Thyroid gland (tissue), 4 donors: ENCODE measurements around the gene MED20. TPM values are rescaled to one million over a fixed set of nuclear protein-coding genes. Genes with fewer than 3 reads are reported as not detected.

Source experiments
- DNase-seq, 2 donors: peaks; one replicate each; pipeline ENCODE4 v3.0.0-alpha.2; 2019
- H3K27ac ChIP-seq, 3 donors: fragments of 200-600 bp; sonication (generic); 1 replicate in 2 of 3; 2 replicates in 1 of 3; pipeline ENCODE4 v1.5.1; 2016 to 2019; ENCODE audit warnings: mild to moderate bottlenecking in 1 of 3, moderate library complexity in 1 of 3
- H3K27me3 ChIP-seq: fragments of 200-600 bp; sonication (generic); one replicate; pipeline ENCODE4 v1.5.1; 2019
- H3K36me3 ChIP-seq, 2 donors: fragments of 200-600 bp; sonication (generic); one replicate each; pipeline ENCODE4 v1.5.1; 2016 to 2019
- H3K4me1 ChIP-seq, 2 donors: fragments of 200-600 bp; sonication (generic); one replicate each; pipeline ENCODE4 v1.5.1; 2017 to 2019
- H3K4me3 ChIP-seq, 3 donors: fragments of 200-600 bp; sonication (generic); replicated peaks in 1 of 3; 1 replicate in 2 of 3; 2 replicates in 1 of 3; pipeline ENCODE4 v1.5.1; 2016; ENCODE audit warnings: mild to moderate bottlenecking in 1 of 3
- H3K9me3 ChIP-seq: fragments of 200-600 bp; sonication (generic); one replicate; pipeline ENCODE4 v1.5.1; 2017
- CTCF ChIP-seq, 6 experiments: fragments of 200-600 bp in 3 of 6; fragments of 450-650 bp in 3 of 6; sonication (generic) in 3 of 6; IDR thresholded peaks; one replicate each; pipeline ENCODE4 v1.5.1; 2016 to 2019; ENCODE audit warnings: antibody characterized with exemption in 6 of 6, mild to moderate bottlenecking in 2 of 6, inconsistent platforms in 1 of 6, moderate library complexity in 1 of 6
- POLR2A ChIP-seq, 2 donors: fragments of 450-650 bp; IDR thresholded peaks; one replicate each; pipeline ENCODE4 v1.6.1; 2017; ENCODE audit warnings: antibody characterized with exemption in 2 of 2, mild to moderate bottlenecking in 2 of 2, moderate library complexity in 1 of 2
- WGBS, 2 donors: methylation state at CpG; one replicate each; pipeline ENCODE4 v1.1.5; 2017; 5-methylcytosine and 5-hydroxymethylcytosine counted together
- intact Hi-C: fragments of 100-400 bp; cut with DNase I; formaldehyde crosslinking; loops from one replicate; pipeline ENCODE4 v1.15.1; 2023
- total RNA-seq, 4 donors: library from RNA; depleted of rRNA; stranded (reverse); fragments of >200 nt; gene quantifications; one replicate each; pipeline ENCODE4 v1.2.3, GENCODE V29; 2016

The MED20 gene
- total RNA-seq, 4 donors from 2014 or later = 20.6 to 27.1 (median 24.3) TPM

GRCh38 chr6:41966214-41966920 is 45.4 kb upstream of the MED20 start:
- intact Hi-C loops = no loop called here
- no peak overlapping the region for H3K4me3 ChIP-seq
- peaks cover 3 to 5% of the 10 kb centered on the region in 2 donors for H3K4me1 ChIP-seq
- DNase-seq = no peak
- WGBS, 2 donors = 76 to 84% methylated on average over 4 to 5 of the region's 5 CpGs
- no peaks in the 10 kb centered on the region for H3K36me3 ChIP-seq
- no peaks in the 10 kb centered on the region for H3K27me3 ChIP-seq
- TF ChIP-seq POLR2A (IDR thresholded peaks at IDR 0.05) = no peak
- TF ChIP-seq CTCF (IDR thresholded peaks at IDR 0.05) = no peak
- no peaks in the 10 kb centered on the region for H3K9me3 ChIP-seq
- no peak overlapping the region for H3K27ac ChIP-seq

GRCh38 chr6:41965429-41966213 is 44.7 kb upstream of the MED20 start:
- no peaks in the 10 kb centered on the region for H3K9me3 ChIP-seq
- 73 to 74% methylated on average over 11 of the region's 11 CpGs for WGBS, 2 donors
- DNase-seq = no peak
- H3K27ac ChIP-seq = no peak overlapping the region
- peaks cover 3 to 4% of the 10 kb centered on the region in 2 donors for H3K4me1 ChIP-seq
- intact Hi-C loops = no loop called here
- H3K4me3 ChIP-seq = no peak overlapping the region
- H3K27me3 ChIP-seq = no peaks in the 10 kb centered on the region
- TF ChIP-seq CTCF (IDR thresholded peaks at IDR 0.05) (no peak), POLR2A (IDR thresholded peaks at IDR 0.05) (no peak)
- H3K36me3 ChIP-seq = no peaks in the 10 kb centered on the region

- H3K4me1 ChIP-seq = no peaks in the 10 kb centered on the region
These were observed 43.4 kb upstream of the MED20 start for GRCh38 chr6:41964201-41964887.

GRCh38 chr6:41963371-41963770 is 42.4 kb upstream of the MED20 start:
- H3K36me3 ChIP-seq = no peaks in the 10 kb centered on the region
- H3K27me3 ChIP-seq = no peaks in the 10 kb centered on the region
- no peak overlapping the region for H3K4me3 ChIP-seq
- no peak for TF ChIP-seq POLR2A (IDR thresholded peaks at IDR 0.05)
- TF ChIP-seq CTCF (IDR thresholded peaks at IDR 0.05) = no peak
- H3K9me3 ChIP-seq = no peaks in the 10 kb centered on the region
- H3K27ac ChIP-seq = no peak overlapping the region
- no peaks in the 10 kb centered on the region for H3K4me1 ChIP-seq
- intact Hi-C loops = no loop called here
- WGBS, 2 donors = 17 to 50% methylated on average over 1 of the region's 1 CpG
- no peak for DNase-seq

More at GRCh38 chr6:41964201-41964887, 43.4 kb upstream of the MED20 start:
- WGBS, 2 donors = 89 to 90% methylated on average over 2 of the region's 2 CpGs
- H3K27me3 ChIP-seq = no peaks in the 10 kb centered on the region
- intact Hi-C loops = no loop called here
- H3K27ac ChIP-seq = no peak overlapping the region
- no peaks in the 10 kb centered on the region for H3K36me3 ChIP-seq
- no peak overlapping the region for H3K4me3 ChIP-seq
- no peak for DNase-seq
- TF ChIP-seq CTCF (IDR thresholded peaks at IDR 0.05) (no peak), POLR2A (IDR thresholded peaks at IDR 0.05) (no peak)
- no peaks in the 10 kb centered on the region for H3K9me3 ChIP-seq
